GM21576 (cell line): Measurements from ENCODE around the gene FAM177A1.
A peak's percentile ranks its signal among the peaks of the same experiment; 100 is the strongest.

Experiments
- ATAC-seq: cut with Tn5 transposase; IDR thresholded peaks from one replicate; pipeline ENCODE4 v1.9.1; 2021; ENCODE audit warnings: mild to moderate bottlenecking, moderate library complexity; ENCODE audit not compliant: unreplicated experiment

The FAM177A1 gene

GRCh38 chr14:35122696-35123387, 76.8 kb downstream of the FAM177A1 start:
- peak; percentile 35 for ATAC-seq

- no peak for ATAC-seq
These were observed 77.3 kb downstream of the FAM177A1 start for GRCh38 chr14:35123388-35123703.

GRCh38 chr14:35124127-35124526, 78.1 kb downstream of the FAM177A1 start:
- ATAC-seq, result no peak
